Ramos (cell line): ENCODE results near the gene PCGF1.

Experiments
- in situ Hi-C: fragments of 300-500 bp; cut with MboI; formaldehyde crosslinking; loops from one replicate; pipeline ENCODE4 v1.14.3; 2022; ENCODE audit warnings: low sequenced_read_pairs; ENCODE audit not compliant: unreplicated experiment

The PCGF1 gene

DNA sequence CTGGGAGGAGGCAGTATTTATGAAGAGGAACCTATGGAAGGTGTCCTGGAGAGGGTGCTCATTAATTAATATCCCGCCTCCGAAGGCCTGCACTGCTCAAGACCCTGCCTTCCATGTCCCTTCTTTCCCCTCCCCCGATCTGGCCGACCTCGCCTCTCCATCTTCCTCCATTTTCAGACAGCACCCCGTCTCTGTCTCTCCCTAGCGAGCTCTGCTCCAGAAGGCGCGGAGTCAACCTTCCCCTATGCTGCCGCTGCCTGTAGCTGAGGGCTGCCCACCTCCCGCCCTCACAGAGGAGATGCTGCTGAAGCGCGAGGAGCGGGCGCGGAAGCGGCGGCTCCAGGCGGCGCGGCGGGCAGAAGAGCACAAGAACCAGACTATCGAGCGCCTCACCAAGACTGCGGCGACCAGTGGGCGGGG, 50.4 kb downstream of the PCGF1 start:
- in situ Hi-C loops: no loop called here
